ENCODE results near the gene MOV10.

GRCh38 chr1:112702420-112703261 is 28.2 kb downstream of the MOV10 start:
- no peak for TF ChIP-seq CTCF (IDR thresholded peaks at IDR 0.05)
- TF ChIP-seq POLR2A (IDR thresholded peaks at IDR 0.05): no peak
